DOHH2 (cell line): Measurements from ENCODE around the gene RBM22.

Experiments
- EZH2phosphoT487 ChIP-seq: fragments of 200-600 bp; sonication (generic); IDR thresholded peaks from 2 replicates; pipeline ENCODE4 v1.6.1; 2017; ENCODE audit warnings: borderline replicate concordance, mild to moderate bottlenecking, antibody characterized with exemption, low read length, moderate library complexity, mixed read lengths
- TF ChIP-seq, protein P1 (sequence below): fragments of 200-600 bp; sonication (generic); IDR thresholded peaks from one replicate; pipeline ENCODE4 v1.5.1; 2014; ENCODE audit warnings: antibody characterized with exemption, mild to moderate bottlenecking, low read depth, low read length; ENCODE audit not compliant: poor library complexity, severe bottlenecking

DNA sequence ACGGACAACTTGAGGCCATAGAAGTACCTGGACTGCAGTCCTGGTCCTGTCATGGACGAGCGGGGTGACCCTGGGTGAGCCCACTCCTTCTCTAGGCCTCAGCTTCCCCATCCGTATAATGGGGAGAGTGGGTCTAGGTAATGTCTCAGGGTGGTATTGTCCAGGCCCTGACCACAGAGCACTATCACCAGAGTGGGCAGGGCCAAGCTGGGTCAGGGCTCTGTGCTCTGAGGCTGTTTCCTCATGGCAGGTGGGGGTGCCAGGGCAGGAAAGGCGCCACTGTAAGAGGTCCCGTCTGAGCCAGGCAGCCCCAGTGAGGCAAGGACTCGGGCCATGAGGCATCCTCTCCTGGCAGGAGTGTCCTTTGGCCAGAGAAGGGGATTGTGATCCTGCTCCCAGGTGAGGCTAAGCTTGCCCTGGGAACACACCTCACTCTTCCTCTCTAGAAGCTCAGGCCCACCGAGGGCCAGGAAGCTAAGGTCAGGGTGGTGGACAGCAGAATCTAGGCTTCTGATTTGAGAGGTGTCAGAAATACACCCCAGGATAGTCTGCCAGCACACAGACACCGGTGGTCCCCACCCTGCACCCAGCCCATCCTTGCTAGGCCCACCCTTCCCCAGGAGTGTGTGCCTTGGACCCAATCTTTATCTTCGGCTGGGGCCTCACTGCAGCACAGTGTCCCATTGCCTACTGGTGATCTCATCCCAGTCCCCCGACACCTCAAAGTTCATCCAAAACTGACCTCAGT, 41.3 kb downstream of the RBM22 start:
- TF ChIP-seq, protein P1, sequence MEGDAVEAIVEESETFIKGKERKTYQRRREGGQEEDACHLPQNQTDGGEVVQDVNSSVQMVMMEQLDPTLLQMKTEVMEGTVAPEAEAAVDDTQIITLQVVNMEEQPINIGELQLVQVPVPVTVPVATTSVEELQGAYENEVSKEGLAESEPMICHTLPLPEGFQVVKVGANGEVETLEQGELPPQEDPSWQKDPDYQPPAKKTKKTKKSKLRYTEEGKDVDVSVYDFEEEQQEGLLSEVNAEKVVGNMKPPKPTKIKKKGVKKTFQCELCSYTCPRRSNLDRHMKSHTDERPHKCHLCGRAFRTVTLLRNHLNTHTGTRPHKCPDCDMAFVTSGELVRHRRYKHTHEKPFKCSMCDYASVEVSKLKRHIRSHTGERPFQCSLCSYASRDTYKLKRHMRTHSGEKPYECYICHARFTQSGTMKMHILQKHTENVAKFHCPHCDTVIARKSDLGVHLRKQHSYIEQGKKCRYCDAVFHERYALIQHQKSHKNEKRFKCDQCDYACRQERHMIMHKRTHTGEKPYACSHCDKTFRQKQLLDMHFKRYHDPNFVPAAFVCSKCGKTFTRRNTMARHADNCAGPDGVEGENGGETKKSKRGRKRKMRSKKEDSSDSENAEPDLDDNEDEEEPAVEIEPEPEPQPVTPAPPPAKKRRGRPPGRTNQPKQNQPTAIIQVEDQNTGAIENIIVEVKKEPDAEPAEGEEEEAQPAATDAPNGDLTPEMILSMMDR: no peak
- no peak for TF ChIP-seq EZH2phosphoT487
